ENCODE results near the gene NAGA.
"Not testable (repeated sequence)": the region's sequence is repeated elsewhere in the genome, so short reads cannot be mapped to it uniquely, and the experiment has no call there.

NAGA gene

DNA sequence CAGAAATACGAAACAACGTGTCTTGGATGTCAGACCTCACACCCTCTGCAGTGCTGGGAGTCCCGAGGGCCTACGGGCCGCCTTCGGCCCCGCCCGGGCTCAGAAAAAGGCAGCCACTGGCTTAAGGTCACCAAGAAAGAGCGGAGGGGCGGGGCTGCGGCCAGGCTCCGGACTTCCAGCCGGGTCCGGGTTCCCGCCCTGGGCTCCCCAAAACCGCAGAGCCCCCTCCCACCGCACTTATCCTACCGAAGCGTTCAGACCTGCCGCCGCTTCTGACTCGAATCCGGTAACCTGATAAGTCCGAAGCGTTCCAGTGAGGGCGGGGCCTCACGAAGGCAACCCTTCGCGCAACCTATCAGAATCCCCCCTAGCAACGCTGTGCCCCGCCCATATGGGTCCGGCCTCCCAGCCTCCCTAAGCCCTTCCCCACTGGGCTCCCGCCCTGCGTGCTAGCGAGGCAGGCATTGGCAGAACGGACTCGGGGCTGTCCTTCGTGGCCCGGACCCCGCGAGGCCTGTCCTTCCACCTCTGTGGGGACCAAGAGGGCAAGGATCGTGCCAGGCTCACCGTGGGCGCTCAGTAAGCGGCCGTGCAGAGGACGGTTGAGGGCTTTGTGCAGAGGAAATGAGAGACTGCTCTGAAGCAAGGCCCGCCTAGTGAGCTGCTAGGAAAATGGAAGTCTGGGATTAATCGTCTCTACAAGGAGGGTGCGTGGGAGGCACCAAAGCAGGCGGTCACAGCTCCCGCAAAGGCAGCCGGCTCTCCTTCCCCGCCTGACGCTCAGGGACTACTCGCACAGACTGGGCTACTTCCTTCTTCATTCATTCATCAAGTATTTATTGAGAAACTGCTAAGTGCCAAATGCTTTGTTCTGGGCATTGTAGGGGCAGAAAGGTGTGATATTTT is at the start of gene NAGA:
TSS of gene NAGA (minus strand) at position 296 of the 906 bp plus-strand sequence. CDS start 515 bp downstream, outside the sequence.
- TF ChIP-seq, protein P1, sequence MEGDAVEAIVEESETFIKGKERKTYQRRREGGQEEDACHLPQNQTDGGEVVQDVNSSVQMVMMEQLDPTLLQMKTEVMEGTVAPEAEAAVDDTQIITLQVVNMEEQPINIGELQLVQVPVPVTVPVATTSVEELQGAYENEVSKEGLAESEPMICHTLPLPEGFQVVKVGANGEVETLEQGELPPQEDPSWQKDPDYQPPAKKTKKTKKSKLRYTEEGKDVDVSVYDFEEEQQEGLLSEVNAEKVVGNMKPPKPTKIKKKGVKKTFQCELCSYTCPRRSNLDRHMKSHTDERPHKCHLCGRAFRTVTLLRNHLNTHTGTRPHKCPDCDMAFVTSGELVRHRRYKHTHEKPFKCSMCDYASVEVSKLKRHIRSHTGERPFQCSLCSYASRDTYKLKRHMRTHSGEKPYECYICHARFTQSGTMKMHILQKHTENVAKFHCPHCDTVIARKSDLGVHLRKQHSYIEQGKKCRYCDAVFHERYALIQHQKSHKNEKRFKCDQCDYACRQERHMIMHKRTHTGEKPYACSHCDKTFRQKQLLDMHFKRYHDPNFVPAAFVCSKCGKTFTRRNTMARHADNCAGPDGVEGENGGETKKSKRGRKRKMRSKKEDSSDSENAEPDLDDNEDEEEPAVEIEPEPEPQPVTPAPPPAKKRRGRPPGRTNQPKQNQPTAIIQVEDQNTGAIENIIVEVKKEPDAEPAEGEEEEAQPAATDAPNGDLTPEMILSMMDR (IDR thresholded peaks at IDR 0.05; ENCODE audit: insufficient read depth, missing control alignments), result no peak
- peak; percentile 80 for DNase-seq (ENCODE audit: insufficient read length, low spot score)
- FAIRE-seq, result no peak

DNA sequence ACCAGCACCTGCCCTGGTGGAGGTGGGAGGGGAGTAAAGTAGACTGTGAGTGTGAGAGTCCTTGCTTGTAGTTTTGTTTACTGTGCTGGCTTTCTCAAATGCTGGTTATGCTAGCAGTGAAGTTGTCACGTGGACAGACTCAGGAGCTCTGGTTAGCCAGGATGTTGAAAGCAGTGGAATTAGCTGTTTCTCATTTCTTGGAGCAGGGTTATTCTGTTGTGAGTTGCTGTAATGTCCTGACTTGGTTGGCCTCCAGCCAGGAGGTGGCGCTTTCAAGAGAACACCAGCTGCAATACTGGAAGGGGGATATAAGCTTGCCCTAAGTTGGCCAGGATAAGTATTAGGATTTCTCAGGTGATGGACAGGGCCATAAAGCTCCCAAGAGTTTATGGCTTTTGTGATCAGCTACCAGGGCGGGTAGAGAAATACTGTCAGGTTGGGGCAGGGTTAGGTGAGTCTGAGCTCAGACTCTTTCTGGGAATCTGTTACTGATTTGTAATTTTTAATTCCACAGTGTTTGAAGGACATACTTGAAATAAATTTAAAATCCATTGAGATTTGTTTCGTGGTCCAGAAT is 46.3 kb upstream of the NAGA start:
- FAIRE-seq (no peak), DNase-seq (ENCODE audit: insufficient read length, low spot score) (no peak)
- TF ChIP-seq, protein P1 (IDR thresholded peaks at IDR 0.05; ENCODE audit: insufficient read depth, missing control alignments), result peak; percentile 8

DNA sequence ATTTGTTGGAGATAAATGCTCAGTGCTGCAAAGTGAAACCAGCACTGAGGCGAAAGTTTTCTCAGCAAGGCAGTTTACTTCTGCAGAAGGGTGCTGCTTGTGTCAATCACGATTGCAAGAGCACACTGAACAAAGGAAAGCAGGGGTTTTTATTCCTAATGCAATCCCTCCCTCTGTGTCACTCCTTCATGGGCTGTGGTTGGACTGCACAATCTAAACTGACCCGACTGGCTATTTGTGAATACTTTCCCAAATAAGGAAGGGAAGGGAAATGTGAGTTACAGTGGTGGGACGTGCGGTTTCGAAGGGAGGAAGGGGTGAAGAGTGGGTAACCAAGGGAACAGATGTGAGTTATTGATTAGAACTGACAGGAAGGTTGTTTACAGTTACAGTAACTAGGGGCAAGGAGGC is 44.8 kb upstream of the NAGA start:
- not testable (repeated sequence) for FAIRE-seq

DNA sequence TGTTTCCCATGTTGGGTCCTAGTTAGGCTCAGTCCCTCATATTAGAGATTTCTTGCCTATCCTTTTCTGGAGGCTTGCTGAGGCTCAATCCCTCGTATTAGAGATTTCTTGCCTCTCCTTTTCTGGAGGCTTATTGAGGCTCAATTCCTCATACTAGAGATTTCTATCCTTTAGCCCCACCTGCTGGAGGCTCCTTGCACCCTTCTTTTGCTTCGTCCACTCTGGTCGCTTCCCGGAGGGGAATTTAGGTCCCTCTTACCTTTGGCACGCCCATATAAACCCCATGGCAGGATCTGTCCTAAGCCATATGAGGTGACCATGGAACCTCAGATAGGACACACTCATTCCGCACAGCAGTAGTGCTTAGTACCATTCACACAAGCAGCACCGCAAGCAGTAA is 44.1 kb upstream of the NAGA start:
- no peak for DNase-seq (ENCODE audit: insufficient read length, low spot score)
- no peak for FAIRE-seq
- TF ChIP-seq, protein P1 (IDR thresholded peaks at IDR 0.05; ENCODE audit: insufficient read depth, missing control alignments), result peak; percentile 38

More for the DNA sequence above, 44.8 kb upstream of the NAGA start:
- not testable (repeated sequence) for DNase-seq (ENCODE audit: insufficient read length, low spot score)

DNA sequence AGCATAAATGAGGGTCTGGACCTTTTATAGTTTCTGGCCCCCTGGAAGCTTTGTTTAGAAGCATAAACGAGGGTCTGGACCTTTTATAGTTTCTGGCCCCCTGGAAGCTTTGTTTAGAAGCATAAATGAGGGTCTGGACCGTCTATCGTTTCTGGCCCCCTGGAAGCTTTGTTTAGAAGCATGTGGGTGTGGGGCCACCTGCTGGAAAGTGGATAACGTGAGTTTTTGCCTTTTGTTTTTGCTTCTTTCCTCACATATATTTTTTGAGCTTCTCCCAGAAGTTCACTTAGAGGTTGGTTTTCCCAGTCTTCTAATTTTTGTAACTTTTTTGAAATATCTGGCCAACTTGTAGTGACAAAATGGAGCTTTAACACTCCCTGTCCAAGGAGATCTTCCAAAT is 42.2 kb upstream of the NAGA start:
- FAIRE-seq; DNase-seq (ENCODE audit: insufficient read length, low spot score): not testable (repeated sequence)
- TF ChIP-seq, protein P1 (IDR thresholded peaks at IDR 0.05; ENCODE audit: insufficient read depth, missing control alignments), result peak; percentile 20

DNA sequence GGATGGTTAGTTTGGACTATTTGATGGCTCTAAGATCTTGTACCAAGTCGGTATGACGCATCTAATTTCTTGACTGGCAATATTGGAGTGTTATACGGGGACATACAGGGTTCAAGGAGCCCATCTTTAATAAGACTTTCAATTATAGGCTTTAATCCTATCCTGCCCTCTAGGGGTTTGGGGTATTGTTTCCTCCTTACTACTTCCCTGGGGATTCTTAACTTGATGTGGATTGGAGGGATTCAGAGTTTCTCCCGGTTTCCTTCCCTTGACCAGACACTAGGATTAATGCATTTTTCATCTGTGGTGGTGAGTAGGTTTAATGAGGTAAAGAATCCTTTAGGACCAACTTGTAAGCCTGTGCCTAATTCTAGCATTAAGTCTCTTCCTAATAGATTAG is 41.2 kb upstream of the NAGA start:
- FAIRE-seq (no peak), DNase-seq (ENCODE audit: insufficient read length, low spot score) (no peak)
- TF ChIP-seq, protein P1 (IDR thresholded peaks at IDR 0.05; ENCODE audit: insufficient read depth, missing control alignments), result no peak

DNA sequence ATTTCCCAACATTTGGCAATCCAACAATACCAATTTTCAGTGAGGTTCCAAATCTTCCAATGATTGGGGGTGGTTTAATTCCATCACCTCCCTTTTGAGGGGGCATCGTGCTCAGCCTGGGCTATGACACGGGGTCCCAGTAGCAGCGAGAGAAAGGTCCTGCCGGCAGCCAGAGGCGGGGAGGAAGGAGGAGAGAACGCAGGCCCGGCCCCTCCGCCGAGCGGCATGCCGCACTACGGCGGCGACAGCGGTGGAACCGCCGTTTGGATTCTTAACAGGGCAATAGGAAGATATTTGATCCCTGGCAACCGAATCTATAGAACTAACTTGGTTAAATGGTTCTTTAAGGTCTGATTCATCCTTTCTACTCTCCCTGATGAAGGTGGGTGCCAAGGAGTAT is 38.2 kb upstream of the NAGA start:
- TF ChIP-seq, protein P1 (IDR thresholded peaks at IDR 0.05; ENCODE audit: insufficient read depth, missing control alignments), result no peak
- FAIRE-seq, result no peak
- DNase-seq (ENCODE audit: insufficient read length, low spot score), result no peak

DNA sequence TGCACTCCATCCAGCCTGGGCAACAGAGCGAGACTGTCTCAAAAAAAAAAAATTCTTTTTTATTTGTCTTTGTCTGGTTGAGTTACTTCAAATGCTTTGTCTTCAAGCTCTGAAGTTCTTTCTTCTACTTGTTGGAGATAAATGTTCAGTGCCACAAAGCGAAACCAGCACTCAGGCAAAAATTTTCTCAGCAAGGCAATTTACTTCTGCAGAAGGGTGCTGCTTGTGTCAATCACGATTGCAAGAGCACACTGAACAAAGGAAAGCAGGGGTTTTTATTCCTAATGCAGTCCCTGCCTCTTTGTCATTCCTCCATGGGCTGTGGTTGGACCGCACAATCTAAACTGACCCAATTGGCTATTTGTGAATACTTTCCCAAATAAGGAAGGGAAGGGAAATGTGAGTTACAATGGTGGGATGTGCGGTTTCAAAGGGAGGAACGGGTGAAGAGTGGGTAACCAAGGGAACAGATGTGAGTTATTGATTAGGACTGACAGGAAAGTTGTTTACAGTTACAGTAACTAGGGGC is 33.8 kb upstream of the NAGA start:
- not testable (repeated sequence) for FAIRE-seq; DNase-seq (ENCODE audit: insufficient read length, low spot score)

Data from D721Med (cell line).